GM21717 (cell line): Measurements from ENCODE around the gene MPST.
"Not testable (repeated sequence)": the region's sequence is repeated elsewhere in the genome, so short reads cannot be mapped to it uniquely, and the experiment has no call there.

ENCODE experiments used
- ATAC-seq: cut with Tn5 transposase; IDR thresholded peaks from one replicate; pipeline ENCODE4 v1.9.1; 2021; ENCODE audit warnings: mild to moderate bottlenecking, moderate library complexity; ENCODE audit not compliant: unreplicated experiment

Gene MPST

DNA sequence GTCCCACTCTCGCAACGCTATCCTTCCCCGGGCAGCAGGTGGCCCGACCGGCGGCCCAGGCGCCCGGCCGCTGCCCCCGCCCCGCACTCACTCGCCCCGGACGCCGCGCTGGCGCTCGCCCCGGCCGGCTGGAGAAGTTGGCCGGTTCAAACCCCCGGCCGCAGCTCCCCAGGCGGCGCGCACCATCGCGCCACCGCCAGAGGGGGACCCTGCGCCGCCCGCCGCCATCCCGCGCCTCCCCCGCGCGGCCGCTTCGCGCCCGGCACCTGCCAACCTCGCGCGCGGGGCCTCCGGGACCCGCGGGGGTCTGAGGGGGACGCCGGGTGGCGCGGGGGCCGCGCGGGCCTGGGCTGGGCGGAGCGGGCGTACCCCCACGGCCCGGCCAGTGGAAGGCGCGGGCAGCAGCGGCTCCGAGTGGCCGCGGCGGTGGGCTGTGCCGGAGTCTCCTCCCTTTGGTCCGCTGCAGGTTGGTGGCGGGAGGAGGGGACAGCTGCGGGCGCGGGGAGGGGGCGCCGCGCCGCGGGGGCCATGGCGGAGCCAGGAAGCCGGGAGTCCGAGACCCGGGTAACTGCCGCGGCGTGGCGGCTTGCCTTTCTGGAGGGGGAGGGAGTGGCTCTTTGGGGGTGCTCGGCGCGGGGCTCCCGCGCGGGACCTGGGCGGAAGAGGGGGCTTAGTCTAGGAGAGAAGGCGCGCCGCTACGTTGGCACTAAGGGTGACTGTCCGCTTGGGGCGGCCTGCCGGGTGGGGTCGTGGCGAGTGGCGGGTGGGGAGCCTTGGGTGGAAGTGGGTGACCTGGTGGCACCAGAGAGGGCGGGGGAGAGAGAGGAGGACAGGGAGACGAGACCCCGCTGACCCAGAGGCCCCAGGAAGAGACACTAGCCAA is at the start of gene MPST, which contains the start of gene TST:
TSS of gene MPST (plus strand) at position 434 of the 883 bp plus-strand sequence. CDS start at position 529, 95 bp downstream.
TSS of gene TST (minus strand) at position 139 of the 883 bp plus-strand sequence. CDS start 715 bp downstream, outside the sequence.
- no peak for ATAC-seq

DNA sequence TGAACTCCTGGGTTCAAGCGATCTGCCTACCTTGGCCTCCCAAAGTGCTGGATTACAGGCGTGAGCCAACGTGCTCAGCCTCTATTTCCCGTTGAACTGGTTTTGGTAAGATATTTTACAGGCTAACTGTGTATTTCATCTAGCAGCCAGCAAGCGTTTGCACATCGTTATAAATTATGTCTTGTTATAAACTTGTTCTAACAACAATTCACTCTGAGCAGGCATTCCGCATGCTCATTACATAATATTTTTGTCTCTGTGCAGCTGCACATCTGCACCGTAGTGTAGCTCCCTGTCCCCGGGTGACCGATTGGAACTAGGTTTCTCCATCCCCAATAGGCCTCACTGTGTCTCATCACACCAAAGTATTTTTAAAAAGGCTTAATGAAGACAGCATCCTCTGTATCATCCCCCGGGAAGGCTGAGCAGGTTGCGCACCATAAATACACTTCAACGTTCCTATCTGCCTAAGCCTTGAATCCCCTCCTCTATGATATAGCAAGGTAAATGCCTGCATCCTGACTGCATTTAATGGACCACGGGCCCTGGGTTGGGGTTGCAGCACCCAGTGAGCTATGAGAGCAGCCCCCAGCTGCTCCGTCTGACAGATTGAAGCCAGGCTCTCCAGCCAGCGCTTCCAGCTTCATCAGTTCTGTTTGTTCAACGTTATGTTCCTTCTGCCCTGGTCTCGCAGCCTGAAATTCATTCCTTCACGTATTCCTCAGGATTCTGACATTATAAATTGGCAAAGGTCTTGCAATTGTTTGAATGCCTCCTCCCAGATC is 48.0 kb upstream of the MPST start:
- ATAC-seq, result no peak

DNA sequence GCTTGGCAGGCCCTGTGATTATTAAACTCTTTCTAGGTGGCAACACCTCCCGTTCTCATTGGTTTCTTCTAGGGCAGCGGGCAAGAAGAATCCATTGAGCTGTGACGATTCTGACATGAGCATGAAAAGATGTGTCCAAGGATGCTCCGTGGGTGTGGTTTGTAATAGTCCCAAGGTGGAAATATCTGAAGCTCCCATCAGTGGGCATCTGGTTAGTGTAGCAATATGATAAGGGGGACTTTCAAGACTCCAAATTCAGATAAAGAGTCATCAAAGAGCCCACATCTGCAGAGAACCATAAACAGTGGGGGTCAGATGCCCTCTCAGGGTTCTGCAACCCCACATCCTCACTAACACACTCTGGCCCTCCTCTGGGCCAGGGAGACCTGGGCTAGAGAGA is 42.9 kb upstream of the MPST start:
- no peak for ATAC-seq

DNA sequence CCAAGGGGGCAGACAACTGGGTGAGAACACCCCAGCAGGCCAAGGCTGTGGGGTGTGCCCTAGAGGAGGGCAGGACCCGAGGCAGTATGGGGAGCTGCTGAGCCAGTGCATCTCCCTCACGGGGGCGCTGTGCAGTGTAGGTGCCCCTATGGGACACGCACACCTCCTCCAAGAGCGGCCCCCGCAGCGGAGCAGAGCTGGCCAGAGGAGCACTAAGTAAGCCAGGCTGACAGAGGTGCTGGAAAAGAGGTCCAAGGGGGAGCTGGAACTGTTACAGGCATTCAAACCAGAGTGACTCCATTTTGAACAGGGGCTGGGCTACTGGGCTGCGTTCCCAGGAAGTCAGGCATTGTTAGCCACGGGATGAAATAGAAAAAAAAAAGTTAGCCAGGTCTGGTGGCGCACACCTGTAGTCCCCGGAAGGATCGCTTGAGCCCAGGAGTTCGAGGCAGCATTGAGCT is 42.1 kb upstream of the MPST start:
- no peak for ATAC-seq

DNA sequence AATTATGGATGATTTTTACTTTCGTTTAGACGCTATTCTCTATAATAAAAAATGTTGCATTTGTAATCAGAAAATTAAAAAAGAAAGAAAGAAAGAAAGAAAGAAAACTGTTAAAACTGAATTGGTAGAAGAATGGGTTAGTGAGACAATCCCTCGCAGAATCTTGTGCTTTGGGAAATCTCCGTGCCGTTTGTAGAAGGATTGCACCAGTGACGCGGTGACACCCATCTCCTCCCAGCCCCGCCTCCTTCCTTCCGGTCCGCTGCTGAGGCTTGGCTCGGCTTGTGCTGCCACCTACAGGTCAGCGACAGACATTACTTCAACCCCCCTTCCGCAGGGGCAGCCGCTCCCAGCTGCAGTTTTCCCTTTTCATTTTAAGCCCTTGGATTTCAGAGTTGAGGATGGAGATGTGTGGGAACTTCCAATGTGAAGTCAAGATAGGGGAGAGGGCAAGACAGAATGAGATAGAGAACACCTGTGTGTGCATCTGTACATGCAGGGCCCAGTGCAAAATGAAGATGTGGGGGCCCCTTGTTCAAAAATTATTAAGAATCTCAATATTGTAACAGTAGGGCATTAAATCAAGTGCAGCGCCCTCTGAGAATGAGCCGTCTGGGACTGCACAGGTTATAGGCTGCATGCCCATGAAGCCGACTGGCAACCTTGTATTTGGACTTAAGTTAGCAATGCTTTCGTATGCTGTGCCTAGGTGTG is 41.4 kb upstream of the MPST start:
- peak; percentile 72 for ATAC-seq

DNA sequence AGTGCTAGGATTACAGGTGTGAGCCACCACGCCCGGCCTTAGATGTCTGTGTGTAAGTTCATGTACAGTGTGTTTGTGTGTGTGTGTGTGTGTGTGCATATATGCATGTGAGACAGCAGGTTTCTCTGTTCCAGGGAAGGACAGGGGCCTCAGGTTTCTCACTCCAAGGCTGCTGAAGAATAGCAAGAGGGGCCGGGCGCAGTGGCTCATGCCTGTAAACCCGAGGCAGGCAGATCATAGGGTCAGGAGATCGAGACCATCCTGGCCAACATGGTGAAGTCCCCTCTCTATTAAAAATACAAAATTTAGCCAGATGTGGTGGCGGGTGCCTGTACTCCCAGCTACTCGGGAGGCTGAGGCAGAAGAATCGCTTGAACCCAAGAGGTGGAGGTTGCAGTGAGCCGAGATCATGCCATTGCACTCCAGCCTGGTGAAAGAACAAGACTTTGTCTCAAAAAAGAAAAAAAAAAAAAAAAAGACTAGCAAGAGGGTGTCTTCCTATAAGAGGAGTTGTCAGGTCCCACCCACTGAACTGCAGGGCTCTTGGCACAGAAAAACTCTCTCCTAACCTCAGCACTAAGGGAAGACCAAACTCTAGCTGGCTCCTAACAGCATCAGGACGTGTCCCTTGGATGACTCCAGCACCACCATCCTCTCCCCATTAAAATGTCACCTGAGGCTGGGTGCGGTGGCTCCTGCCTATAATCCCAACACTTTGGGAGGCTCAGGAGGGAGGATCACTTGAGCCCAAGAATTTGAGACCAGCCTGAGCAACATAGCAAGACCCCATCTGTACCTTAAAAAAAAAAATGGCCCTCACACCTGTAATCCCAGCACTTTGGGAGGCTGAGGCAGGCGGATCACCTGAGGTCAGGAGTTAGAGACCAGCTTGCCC is 40.3 kb upstream of the MPST start:
- ATAC-seq, result no peak

DNA sequence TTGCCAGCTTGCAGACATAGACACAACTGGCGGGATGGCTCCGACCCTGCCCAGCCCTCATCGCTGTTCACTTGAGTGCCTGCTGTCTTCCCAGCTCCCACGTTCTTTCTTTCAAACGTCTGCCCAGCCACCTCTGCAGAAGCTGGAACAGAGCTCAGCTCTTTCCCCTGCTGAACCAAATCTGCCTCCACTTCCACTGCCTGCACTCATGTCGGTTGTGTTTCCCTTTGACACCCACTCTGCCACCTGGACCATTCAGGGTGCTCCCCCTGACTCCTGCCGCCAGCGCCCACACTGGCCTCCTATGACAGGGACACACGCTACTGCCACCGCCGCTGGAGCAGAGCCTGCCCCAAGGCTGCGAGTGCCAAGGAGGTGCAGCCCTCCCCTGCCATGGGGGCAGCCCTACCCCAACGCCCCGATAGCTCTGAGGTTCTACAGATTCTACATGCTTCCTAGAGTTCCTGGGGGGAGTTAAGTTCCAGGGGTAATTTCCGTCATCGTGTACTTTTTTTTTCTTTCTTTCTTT is 38.2 kb upstream of the MPST start:
- no peak for ATAC-seq

DNA sequence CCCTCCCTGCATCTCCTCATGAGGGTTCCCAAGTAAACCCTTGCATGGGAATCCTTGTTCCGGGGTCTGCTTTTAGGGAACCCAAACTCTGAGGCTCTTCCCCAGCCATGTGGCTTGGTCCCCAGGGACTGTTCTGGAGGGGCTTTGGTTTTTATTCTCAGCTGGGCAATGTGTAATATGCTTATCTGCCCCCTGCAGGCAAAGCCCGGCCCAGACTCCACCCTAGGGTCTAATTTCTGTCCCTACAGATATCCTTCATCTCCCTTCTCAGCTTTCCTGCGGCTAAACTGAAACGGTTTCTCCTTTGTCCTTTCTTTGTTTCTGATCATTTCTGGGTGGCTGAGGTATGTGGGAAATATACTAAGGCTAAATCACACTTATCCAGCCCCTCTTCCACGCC is 37.4 kb upstream of the MPST start:
- ATAC-seq, result no peak

DNA sequence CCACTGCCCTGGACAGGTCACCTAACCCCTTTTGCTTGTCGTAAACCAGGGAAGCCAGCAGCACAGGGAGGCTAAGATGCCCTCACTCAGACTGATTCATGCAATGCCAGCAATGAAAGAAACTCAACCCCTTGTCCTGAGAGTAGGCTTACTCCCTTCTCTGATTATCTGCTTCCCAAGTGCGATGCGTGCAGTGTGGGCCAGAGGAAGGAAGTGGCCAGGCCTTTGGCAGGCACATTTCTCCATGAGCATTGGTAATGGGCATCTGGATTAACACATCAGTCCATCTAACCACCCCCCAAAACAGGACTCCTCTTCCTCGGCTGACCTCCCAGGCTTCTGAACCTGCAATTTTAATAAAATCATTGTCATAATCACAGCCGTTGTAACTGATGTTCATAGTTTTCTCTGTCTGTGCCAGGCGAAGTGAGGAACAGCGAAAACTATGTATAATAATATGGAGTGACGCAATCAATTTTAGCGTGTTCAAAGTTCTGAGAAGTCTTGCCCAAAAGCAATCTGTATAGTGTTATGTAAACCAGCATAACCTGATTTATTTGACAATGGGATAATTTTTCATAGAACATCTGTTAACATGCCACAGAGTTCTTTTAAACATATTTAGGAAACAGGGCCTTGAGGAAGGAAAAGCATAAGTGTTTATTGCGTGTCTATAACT is 34.2 kb upstream of the MPST start:
- no peak for ATAC-seq

DNA sequence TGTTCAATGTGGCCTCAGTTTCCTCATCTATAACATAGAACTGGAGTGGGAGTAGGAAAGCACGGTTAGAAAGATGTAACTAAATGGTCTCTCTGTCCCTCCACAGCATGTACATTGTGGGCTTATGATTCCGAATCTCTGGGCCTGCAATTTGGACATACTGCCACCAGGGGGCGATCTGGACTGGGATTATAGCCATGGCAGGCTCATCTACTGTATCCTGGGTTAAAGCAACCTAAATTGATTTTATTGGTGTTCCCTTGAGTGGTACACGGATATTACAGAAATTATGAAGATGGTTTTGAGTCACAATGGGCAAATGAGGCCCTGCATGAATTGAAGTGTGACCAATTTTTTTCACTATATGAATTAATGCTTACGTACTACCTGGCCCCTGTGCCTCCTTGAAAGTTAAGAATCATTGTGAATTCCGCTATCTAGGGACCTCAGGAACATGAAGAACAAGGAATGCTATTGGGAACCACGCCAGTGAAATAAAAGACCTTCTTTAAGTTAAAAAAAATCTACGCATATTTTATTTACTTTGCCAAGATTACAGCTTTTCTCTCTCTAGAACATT is 33.2 kb upstream of the MPST start:
- no peak for ATAC-seq

DNA sequence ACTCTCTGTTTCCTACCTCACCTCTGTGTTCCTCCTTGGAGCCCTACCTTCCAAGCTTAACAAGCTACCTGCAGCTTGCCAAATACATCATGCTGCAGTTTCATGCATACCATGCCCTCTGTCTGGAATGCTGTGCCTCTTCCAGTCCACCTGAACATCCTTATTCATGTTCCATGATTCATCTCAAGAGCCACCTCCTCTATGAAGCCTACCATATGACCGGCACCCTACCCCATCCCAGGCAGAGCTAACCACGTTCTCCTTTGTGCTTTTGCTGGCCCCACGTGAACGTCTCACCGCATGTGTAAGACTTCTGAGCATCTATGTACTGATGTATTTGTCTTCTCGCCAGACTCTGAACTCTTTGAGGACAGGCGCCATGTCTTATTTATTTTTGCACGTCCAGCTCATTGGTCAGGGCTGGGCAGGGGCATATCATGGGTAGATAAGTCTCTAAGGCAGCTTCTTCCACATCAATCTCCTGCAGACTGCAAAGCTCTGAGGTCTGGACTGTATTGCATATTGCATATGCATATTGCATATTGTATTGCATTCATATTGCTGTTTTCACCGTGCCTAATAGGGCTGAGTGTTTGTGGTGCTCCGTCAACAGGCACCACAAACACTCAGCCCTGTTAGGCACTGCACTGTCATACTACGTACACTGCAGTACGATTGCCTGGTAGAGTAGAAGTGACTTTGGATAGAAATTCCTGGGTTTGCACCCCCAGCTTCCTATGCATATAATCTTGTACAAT is 31.3 kb upstream of the MPST start:
- no peak for ATAC-seq

DNA sequence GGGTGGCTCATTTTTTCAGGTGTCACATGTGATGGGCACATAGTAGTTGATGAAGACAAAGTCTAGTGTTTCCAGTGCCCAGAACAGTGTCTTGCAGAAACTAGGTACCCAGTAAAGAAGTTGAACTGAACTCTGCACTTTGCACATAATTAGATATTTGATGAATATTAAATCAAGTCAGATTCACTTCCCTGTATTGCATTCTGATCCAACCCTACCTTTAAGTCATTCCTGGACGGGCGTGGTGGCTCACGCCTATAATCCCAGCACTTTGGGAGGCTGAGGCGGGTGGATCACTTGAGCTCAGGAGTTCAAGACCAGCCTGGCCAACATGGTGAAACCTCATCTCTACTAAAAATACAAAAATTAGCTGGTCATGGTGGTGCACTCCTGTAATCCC is 30.5 kb upstream of the MPST start:
- not testable (repeated sequence) for ATAC-seq

DNA sequence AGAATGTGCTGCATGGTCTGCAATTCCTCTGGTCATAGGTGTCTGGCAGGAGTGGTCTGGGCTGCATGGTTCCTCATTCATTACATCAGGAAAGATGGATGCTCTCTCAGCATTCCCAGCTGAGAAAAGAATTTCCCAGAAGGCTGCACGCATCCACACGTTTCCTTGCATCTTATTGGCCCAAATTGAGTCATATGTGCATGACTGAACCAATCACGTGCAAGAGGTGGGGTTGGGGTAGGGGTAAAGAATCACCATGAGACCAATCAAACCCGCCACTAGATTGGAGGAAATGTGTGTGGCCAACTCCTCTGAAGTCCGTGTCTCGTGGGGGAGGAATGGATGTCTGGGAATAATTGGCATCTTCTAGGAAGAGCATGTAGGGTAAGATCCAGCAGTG is 29.1 kb upstream of the MPST start:
- no peak for ATAC-seq

DNA sequence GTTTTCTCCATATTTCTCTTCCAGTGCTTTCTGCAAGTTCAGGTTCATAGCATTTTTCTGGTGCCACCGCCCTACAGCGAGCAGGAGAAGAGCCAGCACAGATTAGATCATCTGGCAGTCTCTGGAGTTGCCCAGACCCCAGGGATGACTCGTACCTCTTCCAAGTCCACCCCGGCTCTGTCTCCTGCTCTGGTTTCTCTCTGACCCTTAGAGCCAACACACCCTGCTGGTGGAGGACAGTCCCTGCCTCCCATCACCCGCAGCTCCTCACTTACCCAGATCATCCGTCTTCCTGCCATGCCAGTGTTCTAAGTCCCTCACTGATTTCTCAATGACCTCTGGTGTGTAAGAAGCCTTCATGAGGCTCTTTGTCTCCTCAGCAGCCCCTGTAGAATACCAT is 28.3 kb upstream of the MPST start:
- no peak for ATAC-seq

DNA sequence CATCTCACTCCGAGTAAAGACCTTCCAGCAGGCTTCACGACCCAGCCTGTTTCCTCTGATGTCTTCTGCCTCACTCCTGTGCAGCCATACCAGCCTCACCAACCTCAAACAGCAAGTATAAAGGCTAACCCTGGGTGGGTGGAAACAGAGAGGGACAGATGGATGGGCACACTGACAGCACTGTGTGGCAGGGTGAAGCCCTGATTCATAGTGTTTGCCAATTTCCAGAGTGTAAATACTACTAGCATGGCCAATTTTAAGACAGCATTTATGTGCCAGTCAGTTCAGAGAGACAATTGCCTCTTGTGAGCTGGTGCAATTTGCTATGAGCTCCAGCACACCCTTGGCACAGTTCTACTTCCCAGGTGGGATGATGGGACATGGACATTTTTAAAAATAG is 21.8 kb upstream of the MPST start:
- ATAC-seq, result no peak

DNA sequence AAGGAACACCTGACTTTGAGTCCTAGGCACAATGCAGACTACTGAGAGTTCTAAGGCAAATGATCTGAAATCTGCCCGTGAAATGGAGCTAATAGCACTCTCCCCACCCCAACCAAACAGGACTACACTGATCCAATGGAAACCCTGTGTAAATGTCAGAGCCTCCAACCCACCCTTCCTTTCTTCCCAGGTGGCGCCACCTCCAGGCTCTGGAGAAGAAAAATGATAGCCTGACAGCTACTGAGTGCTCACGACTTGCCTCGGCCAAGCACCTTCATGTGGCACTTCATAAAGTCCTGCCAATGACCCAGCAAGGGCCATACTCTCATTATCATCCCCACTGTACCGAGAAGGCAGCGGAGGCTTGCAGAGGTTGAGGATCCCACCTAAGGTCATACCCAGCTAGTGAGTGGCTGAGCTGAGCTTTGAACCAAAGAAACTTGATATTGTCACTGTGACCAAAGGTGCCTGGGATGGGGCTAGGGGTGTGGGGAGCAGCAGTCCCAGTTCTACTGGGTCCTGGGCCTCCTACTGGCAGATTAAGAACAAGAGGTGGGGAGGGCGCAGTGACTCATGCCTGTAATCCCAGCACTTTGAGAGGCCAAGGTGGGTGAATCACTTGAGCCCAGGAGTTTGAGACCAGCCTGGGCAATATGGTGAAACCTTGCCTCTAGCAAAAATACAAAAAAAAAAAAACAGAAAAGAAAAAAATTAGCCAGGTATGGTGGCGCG is 20.8 kb upstream of the MPST start:
- no peak for ATAC-seq

DNA sequence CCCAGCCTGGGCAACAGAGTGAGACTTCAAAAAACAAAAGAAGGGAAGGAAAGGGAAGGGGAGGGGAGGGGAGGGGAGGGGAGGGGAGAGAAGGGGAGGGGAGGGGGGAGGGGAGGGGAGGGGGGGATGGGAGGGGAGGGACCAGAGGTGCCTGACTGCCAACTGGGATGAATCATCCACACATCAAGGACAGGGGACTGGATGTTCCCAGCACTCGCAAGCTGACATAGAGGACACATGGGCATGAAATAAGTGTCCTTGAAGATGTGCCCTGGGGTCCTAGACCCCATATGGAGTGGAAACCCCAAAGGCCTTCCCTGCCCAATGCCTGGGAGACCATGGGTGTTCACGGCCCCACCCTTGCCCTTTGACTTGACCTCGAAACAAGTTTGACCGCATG is 20.1 kb upstream of the MPST start:
- no peak for ATAC-seq
